Fibroblast of villous mesenchyme (primary cell): ENCODE data around the gene UNKL. TPM values are rescaled to one million over a fixed set of nuclear protein-coding genes. Genes with fewer than 3 reads are reported as not detected.

Experiments used
- DNase-seq: peaks from one replicate; pipeline ENCODE4 v3.0.0-alpha.2; 2010; ENCODE audit warnings: low read depth
- H3K4me3 ChIP-seq: 2 replicates; pipeline ENCODE4 v1.5.1; 2011; ENCODE audit warnings: low read depth, mild to moderate bottlenecking, low read length
- total RNA-seq: library from RNA; depleted of rRNA; stranded (reverse); fragments of >200 nt; gene quantifications from 2 replicates; pipeline ENCODE4 v1.2.3, GENCODE V29; 2012
- TF ChIP-seq, protein P1 (sequence below): IDR thresholded peaks from 2 replicates; pipeline ENCODE4 v1.5.1; 2012; ENCODE audit warnings: low read depth, mild to moderate bottlenecking, low read length; ENCODE audit not compliant: insufficient read depth

The UNKL gene
- total RNA-seq, 1 donor = 7.8 TPM

DNA sequence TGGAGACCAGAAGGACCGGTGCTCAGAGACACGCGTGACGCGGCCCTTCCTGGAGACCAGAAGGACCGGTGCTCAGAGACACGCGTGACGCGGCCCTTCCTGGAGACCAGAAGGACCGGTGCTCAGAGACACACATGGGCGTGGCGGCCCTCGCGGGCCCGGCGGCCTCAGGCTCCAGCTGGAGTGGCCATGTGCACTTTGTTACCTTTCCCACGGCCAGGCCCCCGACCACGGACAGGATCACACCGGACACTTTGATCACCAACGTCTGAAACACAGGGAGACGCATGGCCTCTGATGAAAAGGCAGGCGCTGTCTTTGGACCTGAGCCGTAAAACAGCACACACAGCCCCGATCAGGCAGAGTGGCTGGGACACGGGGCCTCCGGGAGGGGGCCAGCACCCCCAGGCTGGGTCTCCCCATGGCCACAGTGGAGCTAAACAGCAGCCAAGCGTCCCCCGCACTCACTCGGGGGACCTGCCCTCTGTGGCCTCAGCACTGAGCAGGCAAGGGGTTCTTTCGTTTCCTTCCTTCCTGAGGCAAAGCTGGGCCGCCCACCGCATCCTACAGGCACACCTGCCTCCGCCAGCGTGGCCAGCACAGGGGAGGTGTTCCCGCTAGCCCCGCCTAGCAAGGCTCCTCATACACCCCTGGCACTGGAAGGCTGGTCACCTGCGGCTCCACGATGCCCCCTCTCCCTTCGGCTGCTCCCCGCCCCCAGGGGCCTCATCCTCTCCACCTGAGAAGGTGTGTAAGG is 43.2 kb upstream of the UNKL start:
- DNase-seq = no peak
- TF ChIP-seq, protein P1, sequence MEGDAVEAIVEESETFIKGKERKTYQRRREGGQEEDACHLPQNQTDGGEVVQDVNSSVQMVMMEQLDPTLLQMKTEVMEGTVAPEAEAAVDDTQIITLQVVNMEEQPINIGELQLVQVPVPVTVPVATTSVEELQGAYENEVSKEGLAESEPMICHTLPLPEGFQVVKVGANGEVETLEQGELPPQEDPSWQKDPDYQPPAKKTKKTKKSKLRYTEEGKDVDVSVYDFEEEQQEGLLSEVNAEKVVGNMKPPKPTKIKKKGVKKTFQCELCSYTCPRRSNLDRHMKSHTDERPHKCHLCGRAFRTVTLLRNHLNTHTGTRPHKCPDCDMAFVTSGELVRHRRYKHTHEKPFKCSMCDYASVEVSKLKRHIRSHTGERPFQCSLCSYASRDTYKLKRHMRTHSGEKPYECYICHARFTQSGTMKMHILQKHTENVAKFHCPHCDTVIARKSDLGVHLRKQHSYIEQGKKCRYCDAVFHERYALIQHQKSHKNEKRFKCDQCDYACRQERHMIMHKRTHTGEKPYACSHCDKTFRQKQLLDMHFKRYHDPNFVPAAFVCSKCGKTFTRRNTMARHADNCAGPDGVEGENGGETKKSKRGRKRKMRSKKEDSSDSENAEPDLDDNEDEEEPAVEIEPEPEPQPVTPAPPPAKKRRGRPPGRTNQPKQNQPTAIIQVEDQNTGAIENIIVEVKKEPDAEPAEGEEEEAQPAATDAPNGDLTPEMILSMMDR = no peak
- no peak overlapping the region for H3K4me3 ChIP-seq

DNA sequence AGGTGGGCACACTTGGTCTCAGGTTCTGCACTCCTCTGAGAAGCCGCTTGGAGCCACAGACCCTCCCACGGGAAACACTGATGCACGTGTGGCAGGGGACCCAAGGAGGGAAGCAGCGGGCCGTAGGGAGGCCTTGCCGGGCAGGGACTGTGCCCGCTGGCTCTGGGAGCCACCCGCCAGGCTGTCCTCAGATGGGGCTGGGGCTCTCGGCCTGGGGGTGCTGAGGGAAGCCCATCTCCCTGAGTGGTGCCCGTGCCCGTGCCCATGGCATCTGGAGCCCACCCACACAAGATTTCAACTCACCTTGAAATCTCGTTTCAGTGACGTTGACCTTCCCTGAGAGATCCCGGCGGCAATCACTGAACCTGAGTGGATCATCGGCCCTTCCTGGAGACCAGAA is 42.4 kb upstream of the UNKL start:
- DNase-seq = no peak
- no peak overlapping the region for H3K4me3 ChIP-seq
- TF ChIP-seq, protein P1 = no peak

DNA sequence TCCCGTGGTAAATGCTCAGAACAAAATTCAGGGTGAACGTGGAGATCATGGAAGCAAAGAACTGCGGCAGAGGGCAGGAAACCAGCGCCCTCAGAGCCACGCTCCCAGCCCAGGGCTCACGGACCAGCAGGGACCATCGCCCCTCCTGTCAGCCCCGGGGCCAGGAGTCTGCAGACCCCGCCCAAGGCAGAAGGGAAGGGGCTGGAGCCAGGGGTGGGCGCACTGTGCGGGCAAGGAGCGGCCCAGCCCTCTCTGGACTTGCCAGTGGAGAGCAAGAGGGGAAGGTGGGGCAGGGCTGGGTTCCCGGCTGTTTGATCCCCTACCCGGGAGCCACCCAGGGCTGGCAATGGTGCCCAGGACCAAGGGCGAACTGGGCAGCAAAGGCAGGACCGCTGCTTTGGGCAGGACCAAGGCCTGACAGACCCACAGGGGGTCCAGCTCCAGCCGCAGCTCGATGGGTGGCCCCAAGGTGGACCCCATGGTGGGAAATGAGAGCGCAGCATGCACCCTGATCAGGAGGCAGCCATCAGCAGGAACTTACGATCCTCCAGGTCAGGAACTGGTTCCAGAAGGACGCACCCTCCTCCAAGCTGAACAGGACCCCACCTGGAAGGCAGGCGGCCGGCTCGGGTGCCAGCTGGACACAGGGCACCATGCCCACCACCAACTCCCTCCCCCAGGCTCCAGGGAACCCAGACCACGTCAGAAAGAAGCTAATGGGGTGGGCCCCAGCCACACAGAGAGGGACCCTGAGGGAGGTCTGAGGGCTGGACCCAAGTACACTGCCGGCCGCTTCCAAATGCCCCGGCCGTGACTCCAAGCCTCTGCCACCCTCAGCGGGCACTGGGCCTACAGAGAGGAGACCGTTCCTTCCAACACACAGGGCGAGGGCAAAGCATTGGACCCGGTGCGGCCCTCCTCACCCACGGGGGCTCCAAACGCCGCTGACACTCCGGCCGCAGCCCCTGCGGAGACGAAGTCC is 41.0 kb upstream of the UNKL start:
- no peak overlapping the region for H3K4me3 ChIP-seq
- TF ChIP-seq, protein P1 = no peak
- DNase-seq = no peak

DNA sequence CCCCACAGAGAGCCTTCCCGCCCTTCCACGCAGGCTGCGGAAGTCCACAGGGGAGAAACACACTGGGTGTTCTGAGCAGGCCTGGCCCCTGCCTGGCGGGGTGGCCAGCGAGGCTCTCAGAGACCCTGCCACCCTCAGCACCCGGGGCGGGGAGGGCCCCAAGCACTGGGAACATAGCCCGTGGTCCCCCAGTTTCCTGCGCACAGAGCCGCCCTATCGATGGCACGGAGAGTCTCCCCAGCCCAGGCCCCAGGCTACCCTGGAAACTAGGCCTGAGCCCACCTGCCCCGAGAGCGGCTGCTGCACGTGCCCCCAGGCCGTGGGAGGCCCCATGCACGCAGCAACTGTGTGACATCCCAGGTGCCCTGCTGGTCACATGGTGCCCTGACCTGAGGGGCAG is 40.1 kb upstream of the UNKL start:
- no peak for DNase-seq
- H3K4me3 ChIP-seq = no peak overlapping the region
- TF ChIP-seq, protein P1 = no peak

DNA sequence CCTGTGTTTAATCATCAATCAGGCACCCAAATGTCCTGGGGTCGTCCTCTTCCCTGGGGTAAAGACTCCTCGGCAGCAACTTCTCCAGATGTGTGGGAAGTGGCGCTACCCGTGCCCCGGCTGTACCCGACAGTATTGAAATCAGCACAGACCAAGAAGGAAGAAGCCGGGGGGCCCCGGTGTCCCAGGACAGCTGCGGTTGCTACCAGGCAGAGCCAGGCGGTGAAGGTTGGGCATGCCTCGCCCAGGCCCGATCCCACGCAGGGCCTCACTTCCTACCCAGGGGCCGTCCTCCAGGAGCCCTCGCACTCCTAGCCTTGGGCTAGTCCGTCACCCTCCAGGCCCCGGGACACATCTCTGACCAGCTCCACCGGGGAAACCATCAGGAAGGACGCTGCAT is 38.8 kb upstream of the UNKL start:
- TF ChIP-seq, protein P1 = no peak

DNA sequence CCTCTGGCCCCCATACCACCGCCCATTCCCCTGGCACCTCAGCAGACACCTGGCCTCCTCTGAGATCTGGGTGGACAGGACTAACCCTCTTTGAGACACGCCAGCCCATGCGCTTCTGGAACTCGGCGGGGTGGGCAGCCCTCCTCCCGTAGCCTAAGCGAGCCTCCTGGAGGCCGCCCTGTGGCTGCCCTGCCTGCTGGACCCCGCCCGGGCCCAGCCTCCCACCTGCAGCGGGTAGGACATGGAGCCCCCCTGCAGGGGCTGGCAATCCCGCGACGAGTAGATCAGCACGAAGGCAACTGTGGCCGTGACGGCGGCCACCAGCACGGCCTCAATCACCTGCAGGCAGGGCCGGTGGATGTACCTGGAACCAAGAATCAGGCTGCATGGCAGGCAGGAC is 38.0 kb upstream of the UNKL start:
- no peak for DNase-seq
- TF ChIP-seq, protein P1 = no peak
- H3K4me3 ChIP-seq = no peak overlapping the region

More for the DNA sequence above, 38.8 kb upstream of the UNKL start:
- DNase-seq = no peak
- no peak overlapping the region for H3K4me3 ChIP-seq
